LoVo (cell line): Measurements from ENCODE around the gene DBR1.

Experiments used
- DNase-seq: peaks from one replicate; pipeline ENCODE4 v3.0.0-alpha.2; 2016; ENCODE audit warnings: low spot score

The DBR1 gene, protein sequence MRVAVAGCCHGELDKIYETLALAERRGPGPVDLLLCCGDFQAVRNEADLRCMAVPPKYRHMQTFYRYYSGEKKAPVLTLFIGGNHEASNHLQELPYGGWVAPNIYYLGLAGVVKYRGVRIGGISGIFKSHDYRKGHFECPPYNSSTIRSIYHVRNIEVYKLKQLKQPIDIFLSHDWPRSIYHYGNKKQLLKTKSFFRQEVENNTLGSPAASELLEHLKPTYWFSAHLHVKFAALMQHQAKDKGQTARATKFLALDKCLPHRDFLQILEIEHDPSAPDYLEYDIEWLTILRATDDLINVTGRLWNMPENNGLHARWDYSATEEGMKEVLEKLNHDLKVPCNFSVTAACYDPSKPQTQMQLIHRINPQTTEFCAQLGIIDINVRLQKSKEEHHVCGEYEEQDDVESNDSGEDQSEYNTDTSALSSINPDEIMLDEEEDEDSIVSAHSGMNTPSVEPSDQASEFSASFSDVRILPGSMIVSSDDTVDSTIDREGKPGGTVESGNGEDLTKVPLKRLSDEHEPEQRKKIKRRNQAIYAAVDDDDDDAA

DNA sequence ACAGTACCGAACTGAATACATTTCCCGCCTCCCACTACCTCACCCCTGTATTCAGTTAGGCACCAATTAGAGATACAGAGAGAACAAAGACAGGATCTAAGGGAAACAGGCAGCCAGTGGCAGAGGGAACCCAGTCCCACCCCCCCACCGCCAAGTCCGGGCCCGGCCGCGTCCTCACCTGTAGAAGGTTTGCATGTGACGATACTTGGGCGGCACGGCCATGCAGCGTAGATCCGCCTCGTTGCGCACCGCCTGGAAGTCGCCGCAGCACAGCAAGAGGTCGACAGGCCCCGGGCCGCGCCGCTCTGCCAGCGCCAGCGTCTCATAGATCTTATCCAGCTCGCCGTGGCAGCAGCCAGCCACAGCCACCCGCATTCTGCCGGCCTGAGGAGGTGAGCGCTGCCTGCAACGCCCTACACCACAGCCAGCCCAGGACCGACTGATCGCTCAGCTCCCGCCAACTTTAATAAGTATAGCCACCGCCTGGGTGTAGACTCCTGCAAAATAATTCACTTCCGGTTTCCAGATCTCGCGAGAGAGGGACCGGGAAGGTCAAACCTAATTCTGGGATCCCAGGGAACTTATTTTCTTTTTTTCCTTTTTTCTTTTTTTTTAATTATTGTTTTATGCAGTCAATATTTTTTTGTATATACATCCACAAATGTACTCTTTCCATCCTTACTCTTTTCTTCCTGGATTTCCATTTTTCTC, at the start of gene DBR1:
Gene DBR1 (minus strand): TSS at position 501 of the 711 bp plus-strand sequence. CDS start 126 bp downstream, at position 375.
- DNase-seq = peak; percentile 88

DNA sequence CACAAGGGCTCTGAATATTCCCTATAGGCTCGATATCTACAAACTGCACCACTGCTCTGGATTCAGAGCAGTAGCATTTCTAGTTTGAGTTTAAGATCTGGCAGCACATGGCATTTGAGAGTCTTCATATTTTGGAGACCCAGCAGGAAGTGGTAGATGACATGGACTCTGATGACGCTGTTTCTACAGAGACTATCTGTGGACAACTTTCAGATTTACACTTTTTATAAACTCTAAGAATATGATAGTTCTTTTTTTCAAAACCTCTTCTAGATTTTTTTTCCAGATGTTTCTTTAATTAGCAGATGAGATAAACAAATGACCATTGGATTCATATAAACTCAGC, 48.2 kb upstream of the DBR1 start:
- no peak for DNase-seq

DNA sequence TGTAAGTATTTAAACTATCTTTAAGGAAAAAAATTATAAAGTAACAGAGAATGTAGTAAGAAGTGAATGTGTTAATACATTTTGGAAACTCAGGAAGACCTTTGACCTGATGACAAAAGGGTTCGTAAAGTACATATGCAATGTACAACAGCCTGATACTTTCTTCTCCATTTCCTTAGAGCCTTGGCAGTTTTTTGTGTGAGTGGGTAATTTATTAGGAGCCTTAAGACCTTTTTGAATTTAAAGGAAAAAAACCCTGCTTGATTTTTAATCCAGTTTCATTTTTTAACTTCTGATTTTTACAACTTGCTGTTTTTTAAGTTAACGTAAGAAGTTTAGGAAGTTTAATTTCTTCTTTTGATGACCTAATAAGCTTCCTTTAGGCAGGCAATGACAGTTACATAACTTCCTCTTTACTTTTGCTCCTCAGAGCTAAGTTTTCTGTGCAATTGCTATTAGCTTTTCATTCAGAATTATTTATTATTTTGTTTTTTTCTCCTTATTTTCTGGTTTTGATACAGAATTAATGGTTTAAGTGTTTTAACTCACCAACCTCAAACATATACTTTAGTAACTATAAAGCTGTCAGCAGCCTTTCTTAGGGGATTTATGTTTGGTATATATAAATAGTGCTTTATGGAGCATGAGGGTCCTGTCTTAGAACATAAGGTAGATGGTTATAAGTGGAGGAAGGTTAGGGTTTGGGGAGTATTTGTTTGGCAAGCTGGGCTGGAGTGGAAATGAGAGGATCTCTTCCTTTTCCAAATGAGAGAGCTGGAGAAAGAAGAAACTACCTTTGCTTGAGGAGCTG, 47.6 kb upstream of the DBR1 start:
- DNase-seq = no peak

DNA sequence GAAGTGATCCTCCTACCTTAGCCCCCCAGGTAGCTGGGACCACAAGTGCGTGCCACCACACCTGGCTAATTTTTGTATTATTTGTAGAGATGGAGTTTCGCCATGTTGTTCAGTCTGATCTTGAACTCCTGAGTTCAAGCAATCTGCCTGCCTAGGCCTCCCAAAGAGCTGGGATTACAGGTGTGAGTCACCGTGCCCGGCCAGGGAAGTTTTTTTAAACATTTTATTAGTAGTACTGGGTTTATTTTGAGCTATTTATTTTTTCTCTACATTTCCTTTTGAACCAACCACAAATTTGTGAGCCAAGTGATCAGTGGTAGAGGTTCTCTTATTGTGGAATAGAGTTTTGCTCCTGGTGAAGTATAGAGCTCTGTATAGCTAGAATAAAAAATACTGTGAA, 46.1 kb upstream of the DBR1 start:
- no peak for DNase-seq

DNA sequence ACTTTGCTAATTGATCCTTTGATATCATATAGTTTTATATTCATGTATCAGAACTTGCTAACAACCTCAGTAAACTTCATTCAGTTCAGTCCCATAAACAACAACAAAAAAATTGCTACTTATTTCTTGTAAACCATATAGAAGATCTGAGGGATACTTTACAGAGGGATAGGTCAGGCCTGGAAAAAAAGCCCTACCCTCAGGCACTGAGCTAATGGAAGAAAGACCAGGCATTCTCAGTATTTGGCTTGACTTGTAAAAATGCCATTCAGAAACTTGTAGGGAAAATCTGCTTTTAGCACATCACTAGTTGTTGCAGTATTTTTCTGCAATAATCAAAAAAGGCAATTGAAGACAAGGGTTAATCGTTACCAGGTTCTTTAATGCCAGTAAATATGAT, 45.5 kb upstream of the DBR1 start:
- DNase-seq = no peak

DNA sequence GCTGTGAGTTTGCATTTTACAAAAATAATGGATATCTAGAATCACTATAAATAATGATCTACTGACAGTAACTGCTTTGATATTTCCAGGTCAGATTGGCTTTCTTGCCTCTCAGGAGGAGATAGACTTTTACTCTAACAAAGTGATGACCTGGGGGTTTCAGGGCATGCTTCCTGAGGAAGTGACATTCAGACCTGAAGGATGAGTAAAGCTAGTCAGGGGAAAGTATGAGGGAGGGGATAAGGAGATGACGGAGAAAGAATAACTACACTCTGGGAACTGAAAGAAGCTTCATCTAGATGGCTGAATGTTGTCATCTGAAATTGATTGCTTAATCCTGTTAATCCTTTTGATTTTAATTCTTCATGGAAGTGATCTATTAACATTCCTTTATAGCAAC, 44.5 kb upstream of the DBR1 start:
- no peak for DNase-seq

DNA sequence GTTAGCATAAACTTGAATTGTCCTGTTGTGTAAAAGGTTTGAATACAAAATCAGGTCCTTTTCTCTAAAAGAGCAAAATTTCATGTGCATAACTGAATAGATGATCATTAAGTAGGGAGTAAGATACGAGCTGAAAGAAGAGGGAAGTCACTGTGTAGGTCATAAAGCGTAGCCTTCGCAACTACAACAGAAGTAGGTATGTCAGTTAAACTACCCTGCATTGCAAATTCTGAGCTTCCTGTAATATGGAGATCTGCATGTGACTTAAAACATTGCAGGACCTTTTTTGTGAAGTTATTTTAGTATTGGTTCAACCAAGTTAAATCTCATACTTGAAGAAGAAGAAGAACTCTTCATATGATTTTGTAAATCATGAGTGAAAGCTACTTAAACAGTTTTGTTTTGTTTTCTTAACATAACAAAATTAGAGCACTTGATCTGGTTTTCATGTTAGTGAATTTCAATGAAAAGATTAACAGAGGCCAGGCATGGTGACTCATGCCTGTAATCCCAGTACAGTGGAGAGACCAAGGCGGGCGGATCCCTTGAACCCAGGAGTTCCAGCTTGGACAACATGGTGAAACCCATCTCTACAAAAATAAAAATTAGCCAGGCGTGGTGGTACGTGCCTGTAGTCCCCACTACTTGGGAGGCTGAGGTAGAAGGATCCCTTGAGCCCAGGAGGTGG, 38.8 kb upstream of the DBR1 start:
- no peak for DNase-seq

DNA sequence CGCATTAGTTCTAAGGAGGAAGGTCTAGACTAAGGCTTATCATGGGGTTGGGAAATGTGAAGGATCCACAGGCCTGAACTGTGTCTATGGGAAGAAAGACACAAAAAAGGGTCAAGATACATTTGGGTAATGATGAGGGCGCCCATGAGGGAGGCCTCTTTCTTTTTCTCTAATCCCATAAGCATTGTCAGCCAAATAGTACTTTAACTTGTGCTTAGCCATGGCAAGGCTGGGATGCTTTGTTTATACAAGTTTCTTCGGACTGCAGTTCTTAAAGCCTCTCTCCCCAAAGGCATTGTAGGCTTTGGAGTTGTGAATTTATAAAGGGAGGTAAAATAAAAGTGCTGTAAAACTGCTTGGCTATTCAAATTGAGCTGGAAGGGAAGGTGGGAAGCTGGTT, 35.8 kb upstream of the DBR1 start:
- DNase-seq = no peak

DNA sequence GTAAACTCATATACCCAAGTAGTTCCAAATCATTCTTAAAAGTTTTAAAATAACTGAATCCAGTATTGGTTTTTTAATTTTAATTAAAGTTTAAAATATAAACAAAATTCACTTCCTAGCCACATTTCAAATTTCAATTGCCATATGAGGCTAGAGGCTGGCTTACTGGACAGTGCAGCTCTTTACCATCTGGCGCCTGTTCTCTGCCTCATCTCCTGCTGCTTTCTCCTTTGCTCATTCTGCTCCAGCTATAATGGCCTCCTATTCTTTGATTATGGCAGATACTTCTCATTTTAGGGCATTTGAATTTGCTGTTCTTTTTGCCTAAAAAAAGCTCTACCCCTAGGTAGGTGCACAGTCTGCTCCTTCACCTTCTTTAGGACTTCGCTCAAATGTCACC, 31.5 kb upstream of the DBR1 start:
- DNase-seq = no peak

DNA sequence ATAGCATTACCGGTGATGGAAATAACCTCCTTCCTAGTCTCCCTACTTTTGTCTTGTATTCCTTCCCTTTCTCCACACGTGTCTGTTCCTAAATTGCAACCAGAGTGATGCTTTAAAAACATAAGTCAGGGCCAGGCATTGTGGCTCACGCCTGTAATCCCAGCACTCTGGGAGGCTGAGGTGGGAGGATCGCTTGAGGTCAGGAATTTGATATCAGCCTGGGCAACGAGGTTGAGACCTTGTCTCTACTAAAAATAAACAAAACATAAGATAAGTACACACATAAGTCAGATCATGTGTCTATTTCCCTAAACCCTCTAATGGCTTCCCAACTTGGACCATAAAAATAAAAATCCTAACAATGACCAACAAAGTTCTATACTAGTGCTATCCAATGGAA, 30.8 kb upstream of the DBR1 start:
- DNase-seq = no peak

DNA sequence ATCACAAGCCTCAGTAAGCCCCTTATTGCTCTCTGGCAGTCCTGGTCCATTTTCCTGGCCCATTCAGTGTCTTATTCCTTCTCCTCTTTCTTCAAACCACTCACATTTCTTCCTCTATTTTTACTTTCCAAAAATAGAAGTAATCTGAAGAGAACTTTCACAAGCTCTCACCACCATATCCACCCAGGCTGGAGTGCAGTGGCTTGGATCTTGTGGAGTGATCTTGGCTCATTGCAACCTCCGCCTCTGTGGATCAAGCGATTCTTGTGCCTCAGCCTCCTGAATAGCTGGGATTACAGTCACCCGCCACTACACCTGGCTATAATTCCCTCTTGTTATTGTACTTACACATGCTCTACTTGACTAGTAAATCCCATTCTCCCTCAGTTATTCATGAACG, 29.2 kb upstream of the DBR1 start:
- DNase-seq = no peak

DNA sequence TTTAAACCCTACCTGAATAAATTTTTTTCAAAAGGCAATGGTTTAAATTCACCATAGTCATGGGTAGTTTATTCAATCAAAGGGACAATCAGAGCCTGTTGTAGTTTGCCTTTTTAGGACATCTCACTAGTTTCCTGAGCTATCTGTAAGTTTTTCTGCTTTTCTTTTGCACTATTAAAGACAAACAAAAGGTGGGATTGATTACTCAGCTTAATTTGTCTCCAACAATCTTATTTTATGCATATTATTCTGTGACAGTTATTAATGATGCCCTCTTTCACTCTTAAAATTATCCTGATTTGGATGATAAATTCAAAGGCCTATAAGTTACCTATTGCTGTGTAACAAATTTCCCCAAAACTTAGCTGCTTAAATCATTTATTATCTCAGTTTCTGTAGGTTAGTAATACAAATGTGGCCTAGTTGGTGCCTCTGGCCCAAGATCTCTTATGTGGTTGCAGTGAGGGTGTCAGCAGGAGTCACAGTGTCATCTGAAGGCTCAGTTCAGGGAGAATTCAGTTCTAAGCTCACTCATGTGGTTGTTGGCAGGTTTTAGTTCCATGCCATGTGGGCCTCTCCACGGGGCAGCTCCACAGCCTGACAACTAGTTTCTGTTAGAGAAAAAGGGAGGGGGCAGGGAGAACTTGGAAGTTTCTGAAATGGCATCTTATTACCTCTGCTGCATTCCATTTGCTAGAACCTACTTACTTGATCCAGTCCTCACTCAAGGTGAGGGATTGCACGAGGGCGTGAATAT, 28.4 kb upstream of the DBR1 start:
- DNase-seq = no peak

DNA sequence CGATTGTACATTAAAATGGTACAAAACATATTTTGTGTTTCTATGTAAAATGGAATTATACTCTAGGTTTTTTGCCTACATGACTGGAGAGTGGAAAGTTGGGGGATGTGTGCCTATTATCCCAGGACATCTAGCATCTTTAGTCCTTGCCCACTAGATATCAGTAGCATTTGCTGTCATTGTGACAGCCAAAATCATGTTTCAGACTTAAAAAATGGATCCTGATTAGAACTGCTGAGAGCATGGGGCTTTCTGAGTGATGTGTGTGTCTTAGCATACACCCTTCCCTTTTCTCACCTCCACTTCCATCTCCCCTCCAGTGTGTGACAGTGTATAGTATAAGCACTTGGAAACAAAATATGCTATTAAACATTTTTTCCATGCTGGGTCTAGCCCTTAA, 25.7 kb upstream of the DBR1 start:
- no peak for DNase-seq

DNA sequence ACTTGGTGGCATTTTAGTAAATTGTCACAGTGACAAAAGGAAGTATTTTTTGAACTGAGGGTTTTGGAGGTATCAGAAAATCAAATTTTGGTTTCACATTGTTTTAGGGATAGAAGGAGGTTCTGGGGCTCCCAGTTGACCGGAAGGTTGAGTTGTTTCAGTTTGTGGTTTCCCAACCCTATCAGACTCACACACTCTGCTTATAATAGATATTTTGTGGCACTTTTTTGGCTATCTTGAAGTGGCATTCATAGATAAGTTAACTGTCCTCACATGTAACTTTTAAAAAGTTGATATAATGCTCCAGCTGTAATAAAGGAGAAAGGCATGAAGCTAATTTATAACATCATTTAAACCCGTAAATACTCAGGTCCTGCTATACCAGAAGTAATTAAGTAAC, 25.1 kb upstream of the DBR1 start:
- DNase-seq = no peak

DNA sequence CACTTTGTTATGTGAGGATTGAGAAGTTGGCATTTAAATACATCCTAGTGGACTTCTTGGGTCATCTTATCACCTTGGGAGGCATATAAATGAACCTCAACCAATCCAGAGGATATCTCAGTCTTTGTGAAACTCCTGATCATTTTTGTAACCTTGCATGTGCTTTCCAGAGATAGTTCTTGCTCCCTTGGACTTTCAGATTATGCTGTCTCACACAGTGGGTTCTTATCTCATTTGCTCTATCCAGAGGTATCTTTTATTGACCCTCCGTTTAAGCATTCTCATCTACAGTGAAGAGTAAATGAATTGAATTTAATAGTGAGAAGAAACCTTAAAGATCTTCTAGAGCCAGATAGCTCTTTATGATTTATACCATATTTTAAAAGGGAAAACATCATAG, 22.8 kb upstream of the DBR1 start:
- DNase-seq = no peak

DNA sequence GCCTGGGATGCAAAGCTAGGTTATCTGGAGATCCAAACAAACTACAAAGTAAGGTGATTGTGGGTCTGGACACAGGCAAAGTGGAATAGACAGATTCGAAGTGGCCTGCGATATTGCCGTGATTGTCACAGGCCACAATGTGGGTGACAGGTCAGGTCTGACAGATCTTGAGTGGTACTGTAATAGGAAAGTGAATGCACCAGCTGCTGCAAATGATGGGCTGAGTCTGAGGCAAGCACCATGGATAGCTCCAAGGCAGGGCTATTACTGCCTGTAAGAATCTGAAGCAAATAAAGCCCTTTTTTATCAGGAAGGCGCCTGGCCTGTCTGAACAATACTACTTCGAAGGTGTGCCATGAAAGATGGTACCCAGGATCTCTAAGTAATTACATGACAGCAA, 22.3 kb upstream of the DBR1 start:
- DNase-seq = no peak

DNA sequence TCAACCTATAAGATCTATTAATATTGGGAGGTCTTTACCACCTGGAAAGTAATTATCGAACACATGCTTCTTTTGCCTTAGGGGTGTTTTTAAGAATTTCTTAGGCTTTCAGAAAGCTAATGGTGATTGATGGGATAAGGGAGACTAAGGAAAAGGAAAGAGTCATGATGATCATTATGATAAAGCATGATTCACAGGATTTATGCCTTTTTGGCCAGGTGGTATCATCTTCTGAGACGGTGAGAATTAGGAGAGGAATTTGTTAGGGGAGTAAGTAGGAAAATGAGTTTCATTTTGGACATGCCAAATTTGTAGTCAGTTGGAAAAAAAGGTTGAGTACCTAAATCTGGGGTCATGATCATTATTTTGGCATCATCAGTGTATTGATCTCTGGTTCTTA, 21.3 kb upstream of the DBR1 start:
- DNase-seq = no peak

DNA sequence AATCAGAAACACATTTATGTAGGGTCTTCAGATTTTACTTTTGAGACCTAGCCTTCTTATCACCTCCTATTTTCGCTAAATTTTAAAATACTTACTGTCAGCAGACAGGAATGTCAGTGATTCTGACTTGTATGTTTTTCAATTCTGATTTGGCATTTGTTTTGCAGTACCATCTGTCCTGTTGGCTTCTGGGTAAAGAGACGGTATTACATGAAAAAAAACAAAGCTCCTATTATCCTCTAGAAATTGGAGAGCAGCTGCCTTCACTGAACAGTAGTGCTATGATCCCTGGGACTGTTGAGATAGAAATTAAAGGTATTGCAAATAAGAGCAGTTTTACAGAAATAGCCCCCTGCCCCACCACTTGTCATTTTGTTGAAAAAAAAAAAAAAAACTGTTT, 20.8 kb upstream of the DBR1 start:
- no peak for DNase-seq

DNA sequence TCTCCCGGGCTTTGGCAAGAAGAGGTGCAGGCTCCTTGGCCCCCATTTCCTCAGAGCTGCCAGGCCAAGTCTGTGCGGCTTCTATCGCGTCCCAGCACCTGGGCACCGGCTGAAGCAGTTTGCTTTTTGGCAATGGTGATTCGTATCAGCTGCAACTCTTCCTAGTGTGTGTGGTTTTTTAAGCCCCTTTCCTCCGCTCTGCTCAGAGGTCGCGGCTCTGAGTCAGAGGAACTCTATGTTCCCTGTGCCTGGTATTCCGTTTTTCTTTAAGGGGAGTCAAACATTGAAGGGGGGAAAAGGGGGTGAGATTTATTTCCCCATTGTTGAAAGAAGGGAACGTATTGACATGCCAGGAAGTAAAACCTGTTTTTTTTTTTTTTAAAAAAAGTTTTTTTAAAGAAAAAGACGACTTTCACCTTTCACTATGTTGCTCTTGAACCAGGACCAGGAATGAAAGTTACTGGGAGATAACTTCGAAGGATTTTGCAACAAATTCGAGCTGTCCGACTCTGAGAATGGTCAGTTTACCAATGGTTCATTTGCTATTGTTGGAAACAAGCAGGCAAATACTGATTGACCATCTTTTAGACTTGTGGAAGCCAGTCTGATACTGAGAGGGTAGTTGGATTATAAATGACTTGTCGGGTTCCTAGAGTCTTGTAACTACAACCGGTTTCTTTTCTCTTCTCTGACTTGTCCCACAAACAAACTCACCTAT, 13.5 kb upstream of the DBR1 start:
- DNase-seq = peak; percentile 24

DNA sequence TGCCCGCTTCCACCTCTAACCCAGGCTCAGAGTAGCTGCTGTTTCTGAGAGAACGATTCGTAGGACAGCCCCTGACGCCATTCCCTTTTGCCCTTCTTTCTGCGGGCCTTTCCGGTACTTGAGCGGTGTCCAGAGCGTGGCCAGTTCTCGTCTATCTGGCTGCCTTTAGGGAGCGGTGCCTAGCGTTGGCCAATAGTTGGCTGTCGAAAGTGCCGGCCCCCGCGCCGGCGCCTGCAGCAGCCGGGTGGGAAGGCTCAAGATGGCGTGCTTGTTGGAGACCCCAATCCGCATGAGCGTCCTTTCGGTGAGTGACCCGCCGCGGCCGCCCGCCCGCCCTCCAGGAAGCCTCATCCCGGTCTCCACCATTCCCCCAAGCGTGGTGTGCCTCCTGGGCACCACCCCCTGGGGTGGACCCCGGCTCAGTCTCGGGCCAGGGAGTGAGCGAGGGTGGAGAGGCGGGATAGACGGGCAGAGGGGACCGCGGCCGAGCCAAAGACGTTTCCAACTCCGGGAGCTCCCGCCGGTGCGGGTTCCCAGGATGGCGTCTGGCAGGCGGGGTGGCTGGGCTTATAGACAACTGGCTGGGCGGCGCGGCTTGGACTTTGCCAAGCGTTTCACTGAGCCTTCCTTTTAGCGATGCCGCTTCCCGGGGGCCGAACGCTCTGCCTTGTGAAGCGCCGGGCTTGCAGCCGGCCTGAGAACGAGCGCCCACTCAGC, 12.7 kb upstream of the DBR1 start, which contains the start of gene ARMC8:
Gene ARMC8 (plus strand): TSS at position 6 of the 717 bp plus-strand sequence. CDS start 254 bp downstream, at position 260.
- DNase-seq = peak; percentile 44
